Testis (tissue), 2 donors: ENCODE results near the gene CORO2B.

Experiments
- CTCF ChIP-seq, 3 experiments: fragments of 450-650 bp in 2 of 3; fragments of 200-600 bp in 1 of 3; sonication (generic) in 1 of 3; IDR thresholded peaks; one replicate each; pipeline ENCODE4 v1.5.1; 2016 to 2019; ENCODE audit warnings: antibody characterized with exemption in 3 of 3, mild to moderate bottlenecking in 2 of 3, moderate library complexity in 1 of 3
- POLR2A ChIP-seq: fragments of 450-650 bp; IDR thresholded peaks from one replicate; pipeline ENCODE4 v1.6.1; 2017; ENCODE audit warnings: antibody characterized with exemption, mild to moderate bottlenecking, moderate library complexity

GRCh38 chr15:68734881-68735280, 156.1 kb downstream of the CORO2B start:
- TF ChIP-seq CTCF (IDR thresholded peaks at IDR 0.05) (no peak), POLR2A (no peak)
